Spinal cord (tissue), 10 donors: Measurements from ENCODE around the gene CAPN11. TPM values are rescaled to one million over a fixed set of nuclear protein-coding genes. Genes with fewer than 3 reads are reported as not detected.
A peak's percentile ranks its signal among the peaks of the same experiment; 100 is the strongest.

Experiments used
- DNase-seq, 6 donors: peaks; one replicate each; pipeline versions ENCODE4 v3.0.0 to v3.0.0-alpha.2; 2013 to 2015; ENCODE audit warnings: low spot score in 6 of 6, low read depth in 4 of 6
- H3K27ac ChIP-seq: one replicate; pipeline ENCODE4 v1.5.1; 2013; ENCODE audit warnings: low read depth, low read length, control low read depth
- H3K27me3 ChIP-seq: one replicate; pipeline ENCODE4 v1.6.1; 2013; ENCODE audit warnings: low read length; ENCODE audit not compliant: control insufficient read depth, insufficient read depth
- H3K36me3 ChIP-seq: one replicate; pipeline ENCODE4 v1.6.1; 2013; ENCODE audit warnings: low read length; ENCODE audit not compliant: control insufficient read depth, insufficient read depth
- H3K4me1 ChIP-seq: one replicate; pipeline ENCODE4 v1.6.1; 2013; ENCODE audit warnings: low read length; ENCODE audit not compliant: control insufficient read depth, insufficient read depth
- H3K4me3 ChIP-seq: one replicate; pipeline ENCODE4 v1.5.1; 2013; ENCODE audit warnings: low read depth, low read length, control low read depth
- H3K9me3 ChIP-seq: one replicate; pipeline ENCODE4 v1.6.1; 2013; ENCODE audit warnings: low read length; ENCODE audit not compliant: control insufficient read depth, insufficient read depth
- WGBS: methylation state at CpG from one replicate; pipeline ENCODE4 v1.1.5; 2013; ENCODE audit warnings: missing lambda C conversion rate; ENCODE audit not compliant: insufficient coverage; 5-methylcytosine and 5-hydroxymethylcytosine counted together
- polyA plus RNA-seq, 2 donors: library from polyadenylated mRNA; unstranded; fragments of 120-200 nt; gene quantifications; one replicate each; pipeline ENCODE4 v1.2.1, GENCODE V29; 2013; ENCODE audit not compliant: insufficient read length in 2 of 2
- total RNA-seq, 2 donors: library from RNA; depleted of rRNA in 1 of 2; stranded (reverse); fragments of 120-200 nt in 1 of 2; fragments of >200 nt in 1 of 2; gene quantifications; one replicate each; pipeline versions ENCODE4 v1.2.3 to v1.2.4, GENCODE V29; 2013 to 2014
- donor health status: healthy.

CAPN11 gene
- total and polyA plus RNA-seq, 4 donors: 0.17 to 0.20 (median 0.17) TPM; not detected in 1

GRCh38 chr6:44129841-44130322, 28.7 kb upstream of the CAPN11 start:
- H3K4me1 ChIP-seq: peaks cover 29% of the 10 kb centered on the region
- WGBS: 83% methylated on average over 1 of the region's 2 CpGs
- no peak overlapping the region for H3K4me3 ChIP-seq
- peaks cover 10% of the 10 kb centered on the region for H3K36me3 ChIP-seq
- no peak overlapping the region for H3K27ac ChIP-seq
- DNase-seq: no peak
- H3K9me3 ChIP-seq: no peaks in the 10 kb centered on the region
- H3K27me3 ChIP-seq: no peaks in the 10 kb centered on the region

DNA sequence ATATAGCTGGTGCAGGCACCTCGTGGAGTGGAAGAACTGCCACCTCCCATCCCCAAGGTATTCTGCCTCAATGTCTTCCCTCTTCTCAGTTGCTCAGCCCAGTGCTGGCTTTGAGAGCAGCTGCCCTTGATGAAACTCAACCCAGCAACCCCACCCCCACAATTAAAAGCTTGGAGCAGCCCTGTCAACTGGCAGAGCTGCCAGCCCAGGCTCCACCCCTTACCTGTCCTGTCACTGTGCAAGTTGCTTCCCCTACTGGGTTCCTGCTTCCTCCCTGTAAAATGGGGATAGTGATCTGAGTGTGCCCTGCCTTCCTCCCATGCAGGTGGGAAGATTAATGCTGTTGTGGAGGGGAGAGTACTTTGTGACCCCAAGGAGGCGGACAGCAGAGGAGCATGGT, 26.7 kb upstream of the CAPN11 start:
- WGBS: 67% methylated on average over 1 of the region's 2 CpGs

GRCh38 chr6:44132476-44132875, 26.1 kb upstream of the CAPN11 start:
- Histone ChIP-seq H3K27me3 (no peaks in the 10 kb centered on the region), H3K27ac (no peak overlapping the region), H3K4me1 (peaks cover 29% of the 10 kb centered on the region), H3K9me3 (no peaks in the 10 kb centered on the region), H3K4me3 (no peak overlapping the region), H3K36me3 (peaks cover 35% of the 10 kb centered on the region)
- WGBS: 85% methylated on average over 4 of the region's 4 CpGs
- DNase-seq: no peak

More for the DNA sequence above, 26.7 kb upstream of the CAPN11 start:
- Histone ChIP-seq H3K27ac (no peak overlapping the region), H3K4me3 (no peak overlapping the region), H3K9me3 (no peaks in the 10 kb centered on the region), H3K27me3 (no peaks in the 10 kb centered on the region), H3K4me1 (peaks cover 29% of the 10 kb centered on the region), H3K36me3 (peaks cover 29% of the 10 kb centered on the region)
- DNase-seq: no peak

GRCh38 chr6:44133003-44133931, 25.4 kb upstream of the CAPN11 start:
- Histone ChIP-seq H3K4me1 (peaks cover 25% of the 10 kb centered on the region), H3K36me3 (peaks cover 40% of the 10 kb centered on the region), H3K4me3 (no peak overlapping the region), H3K27ac (no peak overlapping the region), H3K27me3 (no peaks in the 10 kb centered on the region), H3K9me3 (no peaks in the 10 kb centered on the region)
- 12% methylated on average over 6 of the region's 9 CpGs for WGBS
- DNase-seq: peak in 2 of 6 donors; percentile 67 to 74

GRCh38 chr6:44133981-44134711, 24.5 kb upstream of the CAPN11 start:
- H3K27ac ChIP-seq: no peak overlapping the region

GRCh38 chr6:44135173-44135758, 23.4 kb upstream of the CAPN11 start:
- no peaks in the 10 kb centered on the region for H3K9me3 ChIP-seq
- 65% methylated on average over 5 of the region's 10 CpGs for WGBS
- no peak overlapping the region for H3K27ac ChIP-seq
- no peak overlapping the region for H3K4me3 ChIP-seq
- peaks cover 19% of the 10 kb centered on the region for H3K4me1 ChIP-seq
- H3K27me3 ChIP-seq: no peaks in the 10 kb centered on the region
- DNase-seq: peak in 2 of 6 donors; percentile 34 to 39
- peaks cover 60% of the 10 kb centered on the region for H3K36me3 ChIP-seq

More at GRCh38 chr6:44133981-44134711, 24.5 kb upstream of the CAPN11 start:
- Histone ChIP-seq H3K4me3 (no peak overlapping the region), H3K4me1 (peaks cover 19% of the 10 kb centered on the region), H3K9me3 (no peaks in the 10 kb centered on the region), H3K27me3 (no peaks in the 10 kb centered on the region), H3K36me3 (peaks cover 49% of the 10 kb centered on the region)
- DNase-seq: no peak
- 91% methylated on average over 8 of the region's 12 CpGs for WGBS

GRCh38 chr6:44135875-44136274, 22.7 kb upstream of the CAPN11 start:
- DNase-seq: no peak
- Histone ChIP-seq H3K27me3 (no peaks in the 10 kb centered on the region), H3K4me1 (peaks cover 19% of the 10 kb centered on the region), H3K4me3 (no peak overlapping the region), H3K36me3 (peaks cover 65% of the 10 kb centered on the region), H3K27ac (no peak overlapping the region), H3K9me3 (no peaks in the 10 kb centered on the region)
- 100% methylated on average over 2 of the region's 7 CpGs for WGBS

GRCh38 chr6:44138717-44139350, 19.8 kb upstream of the CAPN11 start:
- H3K27me3 ChIP-seq: no peaks in the 10 kb centered on the region
- no peak overlapping the region for H3K4me3 ChIP-seq
- peaks cover 83% of the 10 kb centered on the region for H3K36me3 ChIP-seq
- 67% methylated on average over 6 of the region's 6 CpGs for WGBS
- DNase-seq: no peak
- H3K4me1 ChIP-seq: peaks cover 11% of the 10 kb centered on the region
- no peak overlapping the region for H3K27ac ChIP-seq
- no peaks in the 10 kb centered on the region for H3K9me3 ChIP-seq

DNA sequence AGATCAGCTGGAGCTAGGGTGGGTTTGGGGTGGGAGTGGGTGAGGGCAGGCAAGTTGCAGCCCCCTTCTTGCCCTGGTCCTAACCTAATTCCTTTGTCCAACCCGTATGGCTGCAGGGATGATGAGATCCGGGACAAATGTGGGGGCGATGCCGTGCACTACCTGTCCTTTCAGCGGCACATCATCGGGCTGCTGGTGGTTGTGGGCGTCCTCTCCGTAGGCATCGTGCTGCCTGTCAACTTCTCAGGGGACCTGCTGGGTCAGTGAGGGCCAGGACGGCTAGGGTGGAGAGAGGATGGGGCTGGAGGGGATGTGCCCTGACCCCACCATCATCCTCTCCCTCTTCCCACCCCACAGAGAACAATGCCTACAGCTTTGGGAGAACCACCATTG, 19.3 kb upstream of the CAPN11 start:
- DNase-seq: no peak
- Histone ChIP-seq H3K4me3 (no peak overlapping the region), H3K9me3 (no peaks in the 10 kb centered on the region), H3K27me3 (no peaks in the 10 kb centered on the region), H3K36me3 (peaks cover 80% of the 10 kb centered on the region), H3K27ac (no peak overlapping the region), H3K4me1 (peaks cover 11% of the 10 kb centered on the region)
- 91% methylated on average over 9 of the region's 10 CpGs for WGBS
